ENCODE data around the gene HEXD. TPM values are rescaled to one million over a fixed set of nuclear protein-coding genes. Genes with fewer than 3 reads are reported as not detected.

The HEXD gene
- total and polyA plus RNA-seq, 10 of the 15 experiments (the other 5 are each of a cell fraction or from before 2014, with no cell fraction given) = 1.6 to 24.2 (median 7.0) TPM

- SMC1A ChIA-PET (ENCODE audit: uncharacterized antibody, unreplicated experiment) = no interaction called here
- no peak overlapping the region for H3K4me3 ChIP-seq
- in situ Hi-C loops (cut with MboI) = no loop called here
- H3K27me3 ChIP-seq (replicated peaks in 1 of 2; ENCODE audit: control insufficient read depth in 2 of 2, insufficient read depth in 2 of 2, low read length in 1 of 2) = no peaks in the 10 kb centered on the region
- intact Hi-C loops (cut with micrococcal nuclease; ENCODE audit: unreplicated experiment) = no loop called here
- no peak for TF ChIP-seq NR2F1 (conservative IDR thresholded peaks at IDR 0.05)
- TF ChIP-seq CHD1 (IDR thresholded peaks at IDR 0.05; ENCODE audit: low read depth, low read length) = no peak
- no peak for TF ChIP-seq PML (IDR thresholded peaks at IDR 0.05; ENCODE audit: low read length)
- no peak for TF ChIP-seq SMAD1 (IDR thresholded peaks at IDR 0.05; ENCODE audit: low read depth, partially characterized antibody)
- TF ChIP-seq CBX3 (IDR thresholded peaks at IDR 0.05; ENCODE audit: borderline replicate concordance, low read depth) = no peak
- no peak for TF ChIP-seq ZNF592 (IDR thresholded peaks at IDR 0.05)
- no peak for TF ChIP-seq ZSCAN29 (IDR thresholded peaks at IDR 0.05)
- TF ChIP-seq ETV6 (conservative IDR thresholded peaks at IDR 0.05 in 1 of 2, IDR thresholded peaks at IDR 0.05 in 1 of 2; ENCODE audit: borderline replicate concordance in 1 of 2, low read depth in 1 of 2) = no peak
- TF ChIP-seq GABPA (IDR thresholded peaks at IDR 0.05; ENCODE audit: low read depth) = no peak
- FAIRE-seq (no peak), DNase-seq (ENCODE audit: low read depth, low spot score) (no peak), ATAC-seq (no peak)
- no peak overlapping the region for H3K27ac ChIP-seq (ENCODE audit: control insufficient read depth, insufficient read depth)
- BruUV-seq (replicated peaks) = no TSS peak
- POLR2A ChIA-PET = no interaction called here
- no peaks in the 10 kb centered on the region; the same call in 1 of the 2 replicates for H3K79me2 ChIP-seq (ENCODE audit: control insufficient read depth, insufficient read depth, low read length)
- H3K9me3 ChIP-seq (replicated peaks; ENCODE audit: control insufficient read depth, insufficient read depth, low read length) = no peaks in the 10 kb centered on the region
- WGBS (ENCODE audit: insufficient coverage, insufficient replicate concordance, low lambda C conversion rate, missing lambda C conversion rate) = 91% methylated on average over 7 of the region's 7 CpGs
- no peak overlapping the region for H3K9ac ChIP-seq (ENCODE audit: control insufficient read depth, insufficient read depth, low read length)
- H3K4me2 ChIP-seq (ENCODE audit: control insufficient read depth, insufficient read depth) = no peak overlapping the region
- H4K20me1 ChIP-seq (ENCODE audit: control insufficient read depth, insufficient read depth) = no peaks in the 10 kb centered on the region; the same call in 1 of the 2 replicates
- H3K4me1 ChIP-seq (ENCODE audit: control insufficient read depth, insufficient read depth, low read length) = no peaks in the 10 kb centered on the region
- RAD21 ChIA-PET (ENCODE audit: unreplicated experiment) = no interaction called here
- CTCF ChIA-PET = interaction anchor here (0.5 kb wide), 1 partner anchor 42 kb away, joined by 3 read pairs; no protein-coding TSS in a partner anchor
- H2AFZ ChIP-seq (ENCODE audit: control insufficient read depth, low read depth, low read length) = no peak overlapping the region
- H3K36me3 ChIP-seq (ENCODE audit: control insufficient read depth in 2 of 2, insufficient read depth in 2 of 2, low read length in 1 of 2) = peaks cover 18 to 65% of the 10 kb centered on the region in 2 experiments
These were observed 47.0 kb downstream of the HEXD start for GRCh38 chr17:82465023-82465603.

All from GM12878 (cell line).